ENCODE results near the gene MASP2.
"Not testable (repeated sequence)": the region's sequence is repeated elsewhere in the genome, so short reads cannot be mapped to it uniquely, and the experiment has no call there.

MASP2 gene

GRCh38 chr1:11037019-11037739 is 9.9 kb downstream of the MASP2 start:
- not testable (repeated sequence) for DNase-seq

GRCh38 chr1:11031624-11032262 is 15.3 kb downstream of the MASP2 start:
- DNase-seq = no peak

GRCh38 chr1:11030865-11031264 is 16.2 kb downstream of the MASP2 start:
- no peak for DNase-seq

- no peak for DNase-seq
Measured at GRCh38 chr1:11028018-11028417, 19.0 kb downstream of the MASP2 start.

- DNase-seq = no peak
Measured at GRCh38 chr1:11027316-11027715, 19.7 kb downstream of the MASP2 start.

- no peak for DNase-seq
Measured at GRCh38 chr1:11026903-11027302, 20.1 kb downstream of the MASP2 start.

GRCh38 chr1:11026052-11026451 is 21.0 kb downstream of the MASP2 start:
- no peak for DNase-seq

GRCh38 chr1:11025618-11026017 is 21.4 kb downstream of the MASP2 start:
- DNase-seq = no peak

GRCh38 chr1:11024874-11025203 is 22.2 kb downstream of the MASP2 start:
- no peak for DNase-seq

- DNase-seq = no peak
Measured at GRCh38 chr1:11024154-11024873, 22.7 kb downstream of the MASP2 start.

- no peak for DNase-seq
Measured at GRCh38 chr1:11023201-11023600, 23.8 kb downstream of the MASP2 start.

GRCh38 chr1:11019971-11020370 is 27.1 kb downstream of the MASP2 start:
- no peak for DNase-seq

- not testable (repeated sequence) for DNase-seq
Measured at GRCh38 chr1:11019358-11019757, 27.7 kb downstream of the MASP2 start.

- no peak for DNase-seq
Measured at GRCh38 chr1:11013160-11013531, 33.9 kb downstream of the MASP2 start.

GRCh38 chr1:11012260-11013159 is 34.5 kb downstream of the MASP2 start, which contains the start of gene TARDBP:
TARDBP (plus strand) TSS chr1:11012654; CDS start chr1:11013728, 1,074 bp downstream.
- peak; percentile 91 to 96 (median 96) for DNase-seq

- no peak for DNase-seq
Measured at GRCh38 chr1:11000526-11000925, 46.5 kb downstream of the MASP2 start.

GRCh38 chr1:10996100-10996499 is 50.9 kb downstream of the MASP2 start:
- DNase-seq = no peak

- DNase-seq = no peak
Measured at GRCh38 chr1:10992864-10993263, 54.2 kb downstream of the MASP2 start.

GRCh38 chr1:10992004-10992403 is 55.0 kb downstream of the MASP2 start:
- not testable (repeated sequence) for DNase-seq

- no peak for DNase-seq
Measured at GRCh38 chr1:10990828-10991227, 56.2 kb downstream of the MASP2 start.

GRCh38 chr1:10989920-10990516 is 57.0 kb downstream of the MASP2 start:
- DNase-seq = not testable (repeated sequence)

GRCh38 chr1:10989095-10989494 is 57.9 kb downstream of the MASP2 start:
- peak; percentile 51 to 66 (median 58) for DNase-seq
